ENCODE data around the gene IRAK1. TPM values are rescaled to one million over a fixed set of nuclear protein-coding genes. Genes with fewer than 3 reads are reported as not detected.

The IRAK1 gene
- total and polyA plus RNA-seq, 10 of the 15 experiments (the other 5 are each of a cell fraction or from before 2014, with no cell fraction given) = 4.2 to 136 (median 39.5) TPM

DNA sequence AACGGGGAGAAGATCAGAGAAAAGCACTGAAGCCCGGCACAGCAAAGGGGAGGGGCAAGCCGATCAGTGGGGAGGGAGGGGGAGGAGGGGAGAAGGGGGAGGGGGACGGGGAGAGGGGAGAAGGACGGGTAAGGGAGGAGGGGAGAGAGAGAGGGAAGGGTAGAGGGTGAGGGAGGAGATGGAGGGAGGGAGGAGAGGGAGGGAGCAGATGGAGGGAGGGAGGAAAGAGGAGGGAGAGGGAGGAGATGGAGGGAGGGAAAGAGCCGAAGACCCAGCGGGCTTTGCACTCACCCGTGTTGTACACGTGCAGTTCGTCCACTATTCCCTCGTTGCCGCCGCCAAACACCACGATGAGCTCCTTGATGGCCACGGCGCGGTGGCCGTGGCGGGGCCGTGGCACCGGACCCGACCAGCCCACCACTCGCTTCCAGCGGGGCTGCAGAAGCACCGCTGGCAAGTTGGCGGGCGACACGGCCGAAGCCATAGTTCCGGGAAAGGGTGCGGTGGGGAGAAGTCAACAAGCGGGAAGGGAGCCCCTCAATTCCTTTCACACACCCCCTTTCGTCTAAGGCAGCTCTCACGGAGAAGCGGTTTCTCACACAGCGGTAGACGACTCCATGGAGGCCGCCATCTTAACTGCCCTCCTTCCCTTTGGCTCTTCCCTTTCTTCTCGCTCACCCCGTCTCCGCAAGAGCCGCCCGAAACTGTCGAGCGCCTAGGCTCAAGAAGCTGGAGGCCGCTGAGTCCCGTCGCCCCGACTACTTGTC is 49.2 kb downstream of the IRAK1 start (continued):
- TF ChIP-seq EED (IDR thresholded peaks at IDR 0.05; ENCODE audit: low read depth) = no peak
- no peak for TF ChIP-seq TCF3 (IDR thresholded peaks at IDR 0.05; ENCODE audit: borderline replicate concordance, insufficient read depth, low read depth, low read length)
- TF ChIP-seq PKNOX1 (IDR thresholded peaks at IDR 0.05) = no peak

- peak overlapping the region; percentile 66 for H3K27ac ChIP-seq (ENCODE audit: control insufficient read depth, insufficient read depth)
- peak overlapping the region; percentile 74 for H3K9ac ChIP-seq (ENCODE audit: control insufficient read depth, insufficient read depth, low read length)
- H3K9me3 ChIP-seq (replicated peaks; ENCODE audit: control insufficient read depth, insufficient read depth, low read length) = no peaks in the 10 kb centered on the region
- POLR2A ChIA-PET = interaction anchor here (1.2 to 7.9 kb wide), 9 partner anchors 8 to 50 kb away, joined by 5 to 68 read pairs (median 11); partner anchors contain the start of genes ARHGAP4 and IRAK1
- in situ Hi-C loops (cut with MboI) = loop anchor here (10.0 kb wide), 1 partner anchor 1015 kb away; no protein-coding TSS in a partner anchor
- peaks cover 19% of the 10 kb centered on the region for H3K4me1 ChIP-seq (ENCODE audit: control insufficient read depth, insufficient read depth, low read length)
- no peaks in the 10 kb centered on the region for H4K20me1 ChIP-seq (ENCODE audit: control insufficient read depth, insufficient read depth)
- TF ChIP-seq PAX5 (IDR thresholded peaks at IDR 0.05; ENCODE audit: borderline replicate concordance, low read depth, low read length) (no peak), MYB (IDR thresholded peaks at IDR 0.05; ENCODE audit: borderline replicate concordance, low read depth, low read length) (no peak), ZNF384 (IDR thresholded peaks at IDR 0.05; ENCODE audit: borderline replicate concordance, low read depth, low read length) (no peak), REST (IDR thresholded peaks at IDR 0.05; ENCODE audit: low read depth, low read length) (no peak), GATAD2B (conservative IDR thresholded peaks at IDR 0.05; ENCODE audit: low read depth) (no peak), HDAC2 (IDR thresholded peaks at IDR 0.05) (no peak), NFYB (IDR thresholded peaks at IDR 0.05; ENCODE audit: insufficient read depth, low read depth, low read length) (no peak)
- TF ChIP-seq, protein P1, sequence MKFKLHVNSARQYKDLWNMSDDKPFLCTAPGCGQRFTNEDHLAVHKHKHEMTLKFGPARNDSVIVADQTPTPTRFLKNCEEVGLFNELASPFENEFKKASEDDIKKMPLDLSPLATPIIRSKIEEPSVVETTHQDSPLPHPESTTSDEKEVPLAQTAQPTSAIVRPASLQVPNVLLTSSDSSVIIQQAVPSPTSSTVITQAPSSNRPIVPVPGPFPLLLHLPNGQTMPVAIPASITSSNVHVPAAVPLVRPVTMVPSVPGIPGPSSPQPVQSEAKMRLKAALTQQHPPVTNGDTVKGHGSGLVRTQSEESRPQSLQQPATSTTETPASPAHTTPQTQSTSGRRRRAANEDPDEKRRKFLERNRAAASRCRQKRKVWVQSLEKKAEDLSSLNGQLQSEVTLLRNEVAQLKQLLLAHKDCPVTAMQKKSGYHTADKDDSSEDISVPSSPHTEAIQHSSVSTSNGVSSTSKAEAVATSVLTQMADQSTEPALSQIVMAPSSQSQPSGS (IDR thresholded peaks at IDR 0.05; ENCODE audit: low read length) = no peak
- no peak for DNase-seq (ENCODE audit: low read depth, low spot score)
- peaks cover 78% of the 10 kb centered on the region for H3K79me2 ChIP-seq (ENCODE audit: control insufficient read depth, insufficient read depth, low read length)
- H3K27me3 ChIP-seq (replicated peaks in 1 of 2; ENCODE audit: control insufficient read depth in 2 of 2, insufficient read depth in 2 of 2, low read length in 1 of 2) = no peaks in the 10 kb centered on the region
- CTCF ChIA-PET = interaction anchor here (1.1 to 5.9 kb wide), 5 partner anchors 19 to 46 kb away, joined by 3 to 35 read pairs (median 9); no protein-coding TSS in a partner anchor
- no peak for ATAC-seq
- H3K4me3 ChIP-seq = peak overlapping the region; percentile 80
- SMC1A ChIA-PET (ENCODE audit: uncharacterized antibody, unreplicated experiment) = interaction anchor here (1.3 to 4.7 kb wide), 5 partner anchors 11 to 47 kb away, joined by 4 to 21 read pairs (median 5); partner anchors contain the start of gene ARHGAP4
- FAIRE-seq = no peak
- intact Hi-C loops (cut with micrococcal nuclease; ENCODE audit: unreplicated experiment) = loop anchor here (1.0 to 5.0 kb wide), 3 partner anchors 38 to 127 kb away; partner anchors contain the start of genes ARHGAP4 and MECP2
- WGBS (ENCODE audit: insufficient coverage, insufficient replicate concordance, low lambda C conversion rate, missing lambda C conversion rate) = 15% methylated on average over 20 of the region's 26 CpGs
- peak overlapping the region; percentile 81 for H3K4me2 ChIP-seq (ENCODE audit: control insufficient read depth, insufficient read depth)
- H3K36me3 ChIP-seq (ENCODE audit: control insufficient read depth in 2 of 2, insufficient read depth in 2 of 2, low read length in 1 of 2) = no peaks in the 10 kb centered on the region; a peak in 2 of 4 replicates
- BruUV-seq (replicated peaks) = no TSS peak
- RAD21 ChIA-PET (ENCODE audit: unreplicated experiment) = interaction anchor here (0.6 to 6.4 kb wide), 7 partner anchors 11 to 503 kb away, joined by 3 to 48 read pairs (median 8); partner anchors contain the start of gene ARHGAP4
- no peak overlapping the region for H2AFZ ChIP-seq (ENCODE audit: control insufficient read depth, low read depth, low read length)
Measured at GRCh38 chrX:153969904-153970356, 49.8 kb downstream of the IRAK1 start.
